ENCODE results near the gene KRT31. TPM values are rescaled to one million over a fixed set of nuclear protein-coding genes. Genes with fewer than 3 reads are reported as not detected.

The KRT31 gene
- total and polyA plus RNA-seq, 2 of the 13 experiments (the other 11 are each of a cell fraction or from before 2014, with no cell fraction given): 0.05 TPM; not detected in 1

- TF ChIP-seq ARID5B (CRISPR knock-in tag; IDR thresholded peaks at IDR 0.05) (peak; percentile 79), ZNF430 (CRISPR knock-in tag; IDR thresholded peaks at IDR 0.05) (no peak), SOX6 (IDR thresholded peaks at IDR 0.05) (no peak), SOX6 (CRISPR knock-in tag; IDR thresholded peaks at IDR 0.05) (peak; percentile 80), TBX3 (IDR thresholded peaks at IDR 0.05; ENCODE audit: borderline replicate concordance) (peak; percentile 83), ETV5 (CRISPR knock-in tag; IDR thresholded peaks at IDR 0.05; ENCODE audit: borderline replicate concordance) (peak; percentile 10; the same call in 1 of the 2 replicates), ZNF503 (CRISPR knock-in tag; IDR thresholded peaks at IDR 0.05) (0 out of 2 replicates have a peak, but pooled peaks have one; percentile 53), BHLHE40 (IDR thresholded peaks at IDR 0.05; ENCODE audit: low read length) (peak; percentile 66), TEAD3 (CRISPR knock-in tag; optimal IDR thresholded peaks at IDR 0.05; ENCODE audit: borderline replicate concordance) (peak; percentile 26), MED1 (CRISPR knock-in tag; IDR thresholded peaks at IDR 0.05) (0 out of 2 replicates have a peak, but pooled peaks have one; percentile 30), AKAP8 (CRISPR knock-in tag; IDR thresholded peaks at IDR 0.05) (no peak), DNMT3B (CRISPR knock-in tag; conservative IDR thresholded peaks at IDR 0.05) (peak; percentile 86; the same call in 1 of the 2 replicates), ATF3 (CRISPR knock-in tag; IDR thresholded peaks at IDR 0.05) (peak; percentile 69; the same call in 1 of the 2 replicates), SRF (IDR thresholded peaks at IDR 0.05; ENCODE audit: low read depth, low read length) (peak; percentile 88; the same call in 1 of the 2 replicates), TCF7 (IDR thresholded peaks at IDR 0.05; ENCODE audit: low read depth) (peak; percentile 91), ATF4 (CRISPR knock-in tag; IDR thresholded peaks at IDR 0.05) (peak in 1 of 2 experiments; percentile 77; a peak in 2 of 4 replicates), ESRRA (CRISPR knock-in tag; IDR thresholded peaks at IDR 0.05; ENCODE audit: low read depth) (no peak), ATF7 (IDR thresholded peaks at IDR 0.05) (no peak), ATF7 (CRISPR knock-in tag; IDR thresholded peaks at IDR 0.05) (no peak), HNRNPK (IDR thresholded peaks at IDR 0.05; ENCODE audit: low read depth, low read length, poor library complexity, severe bottlenecking) (no peak), RARG (CRISPR knock-in tag; IDR thresholded peaks at IDR 0.05; ENCODE audit: low read depth) (no peak), ARID3A (IDR thresholded peaks at IDR 0.05; ENCODE audit: low read depth, low read length) (peak; percentile 39; the same call in 1 of the 2 replicates), GATAD2A (CRISPR knock-in tag; IDR thresholded peaks at IDR 0.05) (peak; percentile 36; the same call in 1 of the 2 replicates)
Measured at GRCh38 chr17:41404024-41404671, 6.7 kb upstream of the KRT31 start (continued).
